Stimulated activated CD8-positive, alpha-beta memory T cell treated with anti-CD3 and anti-CD28 coated beads, Interleukin-4, amount 100 ng/mL, for 48 hours (primary cell): ENCODE results near the gene FADS1.

Experiments
- DNase-seq: peaks from one replicate; pipeline ENCODE4 v3.0.0-alpha.2; 2020

FADS1 gene

GRCh38 chr11:61774411-61774810, 42.4 kb downstream of the FADS1 start:
- no peak for DNase-seq

- DNase-seq, result no peak
These were observed 43.0 kb downstream of the FADS1 start for GRCh38 chr11:61773809-61774208.

GRCh38 chr11:61773356-61773755, 43.4 kb downstream of the FADS1 start:
- DNase-seq, result no peak

GRCh38 chr11:61771985-61772455, 44.8 kb downstream of the FADS1 start:
- no peak for DNase-seq

- no peak for DNase-seq
These were observed 45.5 kb downstream of the FADS1 start for GRCh38 chr11:61771195-61771894.

GRCh38 chr11:61769946-61770683, 46.7 kb downstream of the FADS1 start:
- no peak for DNase-seq

GRCh38 chr11:61769169-61769920, 47.5 kb downstream of the FADS1 start:
- DNase-seq, result no peak

- no peak for DNase-seq
These were observed 48.3 kb downstream of the FADS1 start for GRCh38 chr11:61768376-61769076.

GRCh38 chr11:61766353-61766841, 50.4 kb downstream of the FADS1 start:
- DNase-seq, result no peak

GRCh38 chr11:61765550-61766253, 51.1 kb downstream of the FADS1 start:
- no peak for DNase-seq

- DNase-seq, result no peak
These were observed 52.1 kb downstream of the FADS1 start for GRCh38 chr11:61764606-61765260.

- no peak for DNase-seq
These were observed 52.7 kb downstream of the FADS1 start for GRCh38 chr11:61763930-61764605.

- DNase-seq, result no peak
These were observed 54.0 kb downstream of the FADS1 start for GRCh38 chr11:61762798-61763197.

- DNase-seq, result no peak
These were observed 54.6 kb downstream of the FADS1 start for GRCh38 chr11:61762223-61762615.

GRCh38 chr11:61761440-61762222, 55.2 kb downstream of the FADS1 start:
- no peak for DNase-seq

- no peak for DNase-seq
These were observed 55.9 kb downstream of the FADS1 start for GRCh38 chr11:61760946-61761345.

- no peak for DNase-seq
These were observed 59.5 kb downstream of the FADS1 start for GRCh38 chr11:61757213-61757862.

- DNase-seq, result peak; percentile 40
These were observed 60.2 kb downstream of the FADS1 start for GRCh38 chr11:61756452-61757212.

GRCh38 chr11:61756147-61756451, 60.7 kb downstream of the FADS1 start:
- DNase-seq, result no peak
